WTC11 (cell line): ENCODE data around the gene RPS15. TPM values are rescaled to one million over a fixed set of nuclear protein-coding genes. Genes with fewer than 3 reads are reported as not detected.

Source experiments
- ATAC-seq: fragments of 200-7000 bp; cut with Tn5 transposase; 2 replicates; pipeline ENCODE4 v1.10.0; 2021; ENCODE audit warnings: mild to moderate bottlenecking, moderate library complexity
- CTCF ChIA-PET: fragments of 300-600 bp; sonication (Branson Sonifier 250); formaldehyde crosslinking; loops from one replicate; lab custom pipeline; 2021; ENCODE audit warnings: antibody characterized with exemption; lab: Charles Lee
- POLR2A ChIA-PET: fragments of 350-600 bp; sonication (Branson Sonifier 250); formaldehyde crosslinking; loops from one replicate; lab custom pipeline; 2021; ENCODE audit warnings: antibody characterized with exemption; lab: Charles Lee
- DNase-seq: peaks from one replicate; pipeline ENCODE4 v3.0.0; 2021; ENCODE audit warnings: low spot score
- H3K27ac Mint-ChIP-seq: 2 replicates; pipeline ENCODE4 v1.8.0; 2021; ENCODE audit warnings: mixed read lengths
- H3K27me3 Mint-ChIP-seq: 2 replicates; pipeline ENCODE4 v1.8.0; 2021; ENCODE audit warnings: low read depth, mild to moderate bottlenecking, moderate library complexity, mixed read lengths
- H3K36me3 Mint-ChIP-seq: 2 replicates; pipeline ENCODE4 v1.8.0; 2021; ENCODE audit warnings: mixed read lengths
- H3K4me1 Mint-ChIP-seq: 2 replicates; pipeline ENCODE4 v1.8.0; 2022; ENCODE audit warnings: mixed read lengths
- H3K4me3 Mint-ChIP-seq: 2 replicates; pipeline ENCODE4 v1.8.0; 2021; ENCODE audit warnings: mild to moderate bottlenecking, moderate library complexity, mixed read lengths
- H3K9me3 Mint-ChIP-seq: 2 replicates; pipeline ENCODE4 v1.8.0; 2021; ENCODE audit warnings: mixed read lengths
- ARID4B ChIP-seq: sonication (generic); formaldehyde crosslinking; IDR thresholded peaks from 2 replicates; pipeline ENCODE4 v1.8.0; 2023; ENCODE audit warnings: missing genetic modification reagents, mild to moderate bottlenecking, borderline replicate concordance
- E2F1 ChIP-seq: sonication (generic); formaldehyde crosslinking; IDR thresholded peaks from 2 replicates; pipeline ENCODE4 v1.8.0; 2022; ENCODE audit warnings: mild to moderate bottlenecking, missing genetic modification reagents
- E2F5 ChIP-seq: sonication (generic); formaldehyde crosslinking; IDR thresholded peaks from 2 replicates; pipeline ENCODE4 v1.8.1; 2022; ENCODE audit warnings: mild to moderate bottlenecking, moderate library complexity, missing genetic modification reagents
- ESRRA ChIP-seq: sonication (generic); formaldehyde crosslinking; IDR thresholded peaks from 2 replicates; pipeline ENCODE4 v1.8.1; 2022; ENCODE audit warnings: mild to moderate bottlenecking, missing genetic modification reagents, borderline replicate concordance
- MLX ChIP-seq: sonication (generic); formaldehyde crosslinking; IDR thresholded peaks from 2 replicates; pipeline ENCODE4 v1.8.1; 2023; ENCODE audit warnings: mild to moderate bottlenecking, missing genetic modification reagents, moderate library complexity
- MYBL2 ChIP-seq: sonication (generic); formaldehyde crosslinking; IDR thresholded peaks from 2 replicates; pipeline ENCODE4 v1.8.1; 2023; ENCODE audit warnings: mild to moderate bottlenecking, moderate library complexity, missing genetic modification reagents
- PRDM15 ChIP-seq: sonication (generic); formaldehyde crosslinking; IDR thresholded peaks from 2 replicates; pipeline ENCODE4 v1.8.0; 2022; ENCODE audit warnings: missing genetic modification reagents
- PRRX2 ChIP-seq: fragments of 250-450 bp; sonication (Bioruptor Pico); IDR thresholded peaks from 2 replicates; pipeline ENCODE4 v1.8.0; 2021; ENCODE audit warnings: mild to moderate bottlenecking
- RORB ChIP-seq: fragments of 250-450 bp; sonication (Bioruptor Pico); IDR thresholded peaks from 2 replicates; pipeline ENCODE4 v1.9.0; 2021; ENCODE audit warnings: mild to moderate bottlenecking
- SMAD3 ChIP-seq: sonication (generic); formaldehyde crosslinking; IDR thresholded peaks from 2 replicates; pipeline ENCODE4 v1.8.0; 2022; ENCODE audit warnings: missing genetic modification reagents, mild to moderate bottlenecking, borderline replicate concordance
- SMAD4 ChIP-seq: sonication (generic); formaldehyde crosslinking; IDR thresholded peaks from 2 replicates; pipeline ENCODE4 v1.8.0; 2022; ENCODE audit warnings: mild to moderate bottlenecking, missing genetic modification reagents
- STAT6 ChIP-seq: sonication (generic); formaldehyde crosslinking; conservative IDR thresholded peaks from 2 replicates; pipeline ENCODE4 v1.8.1; 2023; ENCODE audit warnings: mild to moderate bottlenecking, low read depth, missing genetic modification reagents, moderate library complexity
- TCF7 ChIP-seq: sonication (generic); formaldehyde crosslinking; IDR thresholded peaks from 2 replicates; pipeline ENCODE4 v1.8.0; 2022; ENCODE audit warnings: mild to moderate bottlenecking, low read depth, missing genetic modification reagents, moderate library complexity
- ZMAT4 ChIP-seq: fragments of 250-450 bp; sonication (Bioruptor Pico); IDR thresholded peaks from 2 replicates; pipeline ENCODE4 v1.9.0; 2021; ENCODE audit warnings: mild to moderate bottlenecking
- ZNF232 ChIP-seq: sonication (generic); formaldehyde crosslinking; IDR thresholded peaks from 2 replicates; pipeline ENCODE4 v1.8.0; 2022; ENCODE audit warnings: mild to moderate bottlenecking, missing genetic modification reagents
- ZNF396 ChIP-seq: fragments of 250-450 bp; sonication (Bioruptor Pico); IDR thresholded peaks from 2 replicates; pipeline ENCODE4 v1.8.0; 2021; ENCODE audit warnings: mild to moderate bottlenecking, moderate library complexity, borderline replicate concordance
- ZNF671 ChIP-seq: fragments of 250-450 bp; sonication (Bioruptor Pico); IDR thresholded peaks from 2 replicates; pipeline ENCODE4 v1.8.0; 2021; ENCODE audit warnings: mild to moderate bottlenecking
- ZSCAN18 ChIP-seq: fragments of 250-450 bp; sonication (Bioruptor Pico); IDR thresholded peaks from 2 replicates; pipeline ENCODE4 v2.1.2; 2022; ENCODE audit warnings: mild to moderate bottlenecking, moderate library complexity
- total RNA-seq: library from RNA; stranded (reverse); gene quantifications from 3 replicates; pipeline ENCODE4 v1.2.3, GENCODE V29; 2021

Gene RPS15
- total RNA-seq, 1 experiment from 2014 or later: 1,932 TPM

GRCh38 chr19:1396768-1397679 lies 41.2 kb upstream of the RPS15 start:
- ChIA-PET POLR2A (interaction anchor here (0.5 kb wide), 1 partner anchor 151 kb away, joined by 3 read pairs; no protein-coding TSS in a partner anchor), CTCF (interaction anchor here (0.5 to 2.0 kb wide), 5 partner anchors 19 to 130 kb away, joined by 3 to 12 read pairs (median 3); no protein-coding TSS in a partner anchor)
- no peak overlapping the region for H3K4me3 Mint-ChIP-seq
- DNase-seq (no peak), ATAC-seq (no peak)
- TF ChIP-seq ZNF232 (CRISPR knock-in tag): no peak
- TF ChIP-seq ZSCAN18: no peak
- no peak for TF ChIP-seq SMAD4 (CRISPR knock-in tag)
- no peak for TF ChIP-seq E2F5
- TF ChIP-seq MYBL2 (CRISPR knock-in tag): no peak
- TF ChIP-seq ESRRA: no peak
- no peak for TF ChIP-seq ZNF396 (CRISPR knock-in tag)
- TF ChIP-seq RORB (CRISPR knock-in tag): no peak
- TF ChIP-seq PRRX2 (CRISPR knock-in tag): no peak
- no peak for TF ChIP-seq SMAD3 (CRISPR knock-in tag)
- TF ChIP-seq TCF7 (CRISPR knock-in tag): no peak
- TF ChIP-seq E2F1 (CRISPR knock-in tag): no peak
- TF ChIP-seq ARID4B (CRISPR knock-in tag): no peak
- no peak for TF ChIP-seq ZNF671
- TF ChIP-seq STAT6: no peak
- no peak for TF ChIP-seq PRDM15 (CRISPR knock-in tag)
- TF ChIP-seq ZMAT4 (CRISPR knock-in tag): no peak
- TF ChIP-seq MLX (CRISPR knock-in tag): no peak
- H3K27me3 Mint-ChIP-seq: no peaks in the 10 kb centered on the region; the same call in 1 of the 2 replicates
- H3K9me3 Mint-ChIP-seq: no peaks in the 10 kb centered on the region
- no peaks in the 10 kb centered on the region for H3K4me1 Mint-ChIP-seq
- H3K27ac Mint-ChIP-seq: no peak overlapping the region
- H3K36me3 Mint-ChIP-seq: peaks cover 6% of the 10 kb centered on the region
